Measurements from ENCODE around the gene KRT33B.
"Not testable (repeated sequence)": the region's sequence is repeated elsewhere in the genome, so short reads cannot be mapped to it uniquely, and the experiment has no call there.

Gene KRT33B

DNA sequence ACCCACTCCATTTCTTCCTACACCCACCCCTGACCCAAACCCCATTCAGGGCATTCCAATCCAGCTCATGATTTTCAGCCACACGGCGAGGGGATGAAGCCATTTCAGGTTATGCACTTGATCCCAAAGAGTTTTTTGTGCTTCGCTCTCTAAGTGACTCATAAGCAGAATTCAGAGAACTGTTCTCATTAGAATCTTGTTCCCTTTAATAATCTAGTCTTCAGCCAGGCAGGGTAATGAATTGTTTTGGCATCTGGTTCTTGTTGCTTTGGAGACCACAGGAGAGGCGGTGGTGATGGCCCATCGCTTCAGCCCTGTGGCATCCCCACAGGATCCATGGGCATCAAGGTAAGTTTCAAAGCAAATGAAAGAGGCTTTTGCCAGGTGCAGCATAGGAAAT lies 32.5 kb upstream of the KRT33B start:
- TF ChIP-seq TCF4 (CRISPR knock-in tag; IDR thresholded peaks at IDR 0.05; ENCODE audit: borderline replicate concordance): no peak
- no peak for ATAC-seq

DNA sequence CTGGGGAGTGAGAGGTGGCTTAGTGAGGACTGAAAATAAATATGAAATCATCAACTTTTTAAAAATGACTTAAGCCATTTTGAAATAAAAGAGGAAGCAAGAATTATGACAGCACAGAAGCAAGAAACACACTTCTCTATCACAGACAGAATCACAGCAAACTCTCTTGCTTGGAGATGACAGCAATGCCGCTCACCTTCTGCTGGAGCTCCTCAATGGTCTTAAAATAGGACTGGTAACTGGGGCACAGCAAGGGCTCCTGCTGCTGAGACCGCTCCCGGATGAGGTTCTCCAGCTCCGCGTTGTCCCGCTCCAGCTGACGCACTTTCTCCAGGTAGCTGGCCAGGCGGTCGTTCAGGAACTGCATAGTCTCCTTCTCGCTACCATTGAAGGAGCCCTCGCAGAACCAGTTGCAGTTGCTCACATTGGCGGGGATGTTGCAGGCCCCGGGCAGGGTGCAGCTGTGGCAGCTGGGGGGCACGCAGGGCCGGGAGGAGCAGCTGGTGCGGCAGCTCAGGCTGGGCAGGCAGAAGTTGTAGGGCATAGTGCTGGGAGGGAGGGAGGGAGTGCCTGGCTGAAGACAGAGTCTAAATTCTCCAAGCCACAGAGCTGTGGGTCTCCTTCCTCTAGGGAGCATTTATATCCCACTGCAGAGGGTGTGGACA lies 27.5 kb upstream of the KRT33B start, which contains the start of gene KRT31:
Gene KRT31, minus strand, starts transcription at position 613 of the 665 bp plus-strand sequence. Its CDS starts 69 bp downstream, at position 544.
- ATAC-seq: no peak
- TF ChIP-seq ISL1 (CRISPR knock-in tag; IDR thresholded peaks at IDR 0.05) (no peak), OSR1 (CRISPR knock-in tag; IDR thresholded peaks at IDR 0.05) (no peak), ZFP30 (CRISPR knock-in tag; IDR thresholded peaks at IDR 0.05) (no peak)
- TF ChIP-seq, protein P1, sequence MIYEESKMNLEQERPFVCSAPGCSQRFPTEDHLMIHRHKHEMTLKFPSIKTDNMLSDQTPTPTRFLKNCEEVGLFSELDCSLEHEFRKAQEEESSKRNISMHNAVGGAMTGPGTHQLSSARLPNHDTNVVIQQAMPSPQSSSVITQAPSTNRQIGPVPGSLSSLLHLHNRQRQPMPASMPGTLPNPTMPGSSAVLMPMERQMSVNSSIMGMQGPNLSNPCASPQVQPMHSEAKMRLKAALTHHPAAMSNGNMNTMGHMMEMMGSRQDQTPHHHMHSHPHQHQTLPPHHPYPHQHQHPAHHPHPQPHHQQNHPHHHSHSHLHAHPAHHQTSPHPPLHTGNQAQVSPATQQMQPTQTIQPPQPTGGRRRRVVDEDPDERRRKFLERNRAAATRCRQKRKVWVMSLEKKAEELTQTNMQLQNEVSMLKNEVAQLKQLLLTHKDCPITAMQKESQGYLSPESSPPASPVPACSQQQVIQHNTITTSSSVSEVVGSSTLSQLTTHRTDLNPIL (CRISPR knock-in tag; IDR thresholded peaks at IDR 0.05; ENCODE audit: low read depth): no peak
- TF ChIP-seq, protein P2, sequence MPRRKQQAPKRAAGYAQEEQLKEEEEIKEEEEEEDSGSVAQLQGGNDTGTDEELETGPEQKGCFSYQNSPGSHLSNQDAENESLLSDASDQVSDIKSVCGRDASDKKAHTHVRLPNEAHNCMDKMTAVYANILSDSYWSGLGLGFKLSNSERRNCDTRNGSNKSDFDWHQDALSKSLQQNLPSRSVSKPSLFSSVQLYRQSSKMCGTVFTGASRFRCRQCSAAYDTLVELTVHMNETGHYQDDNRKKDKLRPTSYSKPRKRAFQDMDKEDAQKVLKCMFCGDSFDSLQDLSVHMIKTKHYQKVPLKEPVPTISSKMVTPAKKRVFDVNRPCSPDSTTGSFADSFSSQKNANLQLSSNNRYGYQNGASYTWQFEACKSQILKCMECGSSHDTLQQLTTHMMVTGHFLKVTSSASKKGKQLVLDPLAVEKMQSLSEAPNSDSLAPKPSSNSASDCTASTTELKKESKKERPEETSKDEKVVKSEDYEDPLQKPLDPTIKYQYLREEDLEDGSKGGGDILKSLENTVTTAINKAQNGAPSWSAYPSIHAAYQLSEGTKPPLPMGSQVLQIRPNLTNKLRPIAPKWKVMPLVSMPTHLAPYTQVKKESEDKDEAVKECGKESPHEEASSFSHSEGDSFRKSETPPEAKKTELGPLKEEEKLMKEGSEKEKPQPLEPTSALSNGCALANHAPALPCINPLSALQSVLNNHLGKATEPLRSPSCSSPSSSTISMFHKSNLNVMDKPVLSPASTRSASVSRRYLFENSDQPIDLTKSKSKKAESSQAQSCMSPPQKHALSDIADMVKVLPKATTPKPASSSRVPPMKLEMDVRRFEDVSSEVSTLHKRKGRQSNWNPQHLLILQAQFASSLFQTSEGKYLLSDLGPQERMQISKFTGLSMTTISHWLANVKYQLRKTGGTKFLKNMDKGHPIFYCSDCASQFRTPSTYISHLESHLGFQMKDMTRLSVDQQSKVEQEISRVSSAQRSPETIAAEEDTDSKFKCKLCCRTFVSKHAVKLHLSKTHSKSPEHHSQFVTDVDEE (CRISPR knock-in tag; IDR thresholded peaks at IDR 0.05): no peak

DNA sequence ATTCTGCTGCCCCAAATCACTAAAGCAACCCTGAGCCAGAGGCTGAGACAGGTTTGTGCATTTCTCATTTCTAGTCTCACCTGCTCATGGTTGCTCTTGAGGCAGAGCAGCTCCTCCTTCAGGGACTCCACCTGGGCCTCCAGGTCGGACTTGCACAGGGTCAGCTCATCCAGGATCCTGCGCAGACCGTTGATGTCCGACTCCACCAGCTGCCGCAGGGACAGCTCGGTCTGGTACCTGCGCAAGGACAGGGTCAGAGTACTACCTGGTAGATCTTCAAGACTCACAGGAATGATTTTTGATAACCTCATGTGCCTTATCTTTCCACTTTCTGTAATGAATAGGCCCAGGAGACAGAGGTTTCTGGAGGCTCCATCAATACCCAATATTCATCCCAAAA lies 26.7 kb upstream of the KRT33B start:
- ATAC-seq: no peak

DNA sequence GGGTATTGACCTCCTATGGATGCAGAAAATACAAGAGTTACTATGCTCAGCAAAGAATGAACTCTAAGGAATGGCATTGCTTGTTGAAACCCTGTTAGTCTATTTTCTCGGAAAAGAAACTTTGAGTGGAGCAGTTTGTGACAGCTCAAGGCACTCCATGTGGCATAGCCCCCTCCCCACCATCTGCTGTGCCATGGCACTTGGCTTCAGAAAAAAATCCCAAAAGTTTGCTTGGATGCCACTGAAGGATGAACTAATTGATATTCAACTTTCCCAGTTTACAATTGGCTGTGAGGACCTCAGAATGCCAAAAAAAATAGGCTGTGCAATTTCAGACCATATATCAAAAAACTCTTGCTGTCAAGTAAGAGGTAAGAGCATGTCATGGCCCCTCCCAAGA lies 26.0 kb upstream of the KRT33B start:
- ATAC-seq: no peak
- TF ChIP-seq, protein P3, sequence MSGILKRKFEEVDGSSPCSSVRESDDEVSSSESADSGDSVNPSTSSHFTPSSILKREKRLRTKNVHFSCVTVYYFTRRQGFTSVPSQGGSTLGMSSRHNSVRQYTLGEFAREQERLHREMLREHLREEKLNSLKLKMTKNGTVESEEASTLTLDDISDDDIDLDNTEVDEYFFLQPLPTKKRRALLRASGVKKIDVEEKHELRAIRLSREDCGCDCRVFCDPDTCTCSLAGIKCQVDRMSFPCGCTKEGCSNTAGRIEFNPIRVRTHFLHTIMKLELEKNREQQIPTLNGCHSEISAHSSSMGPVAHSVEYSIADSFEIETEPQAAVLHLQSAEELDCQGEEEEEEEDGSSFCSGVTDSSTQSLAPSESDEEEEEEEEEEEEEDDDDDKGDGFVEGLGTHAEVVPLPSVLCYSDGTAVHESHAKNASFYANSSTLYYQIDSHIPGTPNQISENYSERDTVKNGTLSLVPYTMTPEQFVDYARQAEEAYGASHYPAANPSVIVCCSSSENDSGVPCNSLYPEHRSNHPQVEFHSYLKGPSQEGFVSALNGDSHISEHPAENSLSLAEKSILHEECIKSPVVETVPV (CRISPR knock-in tag; IDR thresholded peaks at IDR 0.05): no peak
- TF ChIP-seq, protein P4, sequence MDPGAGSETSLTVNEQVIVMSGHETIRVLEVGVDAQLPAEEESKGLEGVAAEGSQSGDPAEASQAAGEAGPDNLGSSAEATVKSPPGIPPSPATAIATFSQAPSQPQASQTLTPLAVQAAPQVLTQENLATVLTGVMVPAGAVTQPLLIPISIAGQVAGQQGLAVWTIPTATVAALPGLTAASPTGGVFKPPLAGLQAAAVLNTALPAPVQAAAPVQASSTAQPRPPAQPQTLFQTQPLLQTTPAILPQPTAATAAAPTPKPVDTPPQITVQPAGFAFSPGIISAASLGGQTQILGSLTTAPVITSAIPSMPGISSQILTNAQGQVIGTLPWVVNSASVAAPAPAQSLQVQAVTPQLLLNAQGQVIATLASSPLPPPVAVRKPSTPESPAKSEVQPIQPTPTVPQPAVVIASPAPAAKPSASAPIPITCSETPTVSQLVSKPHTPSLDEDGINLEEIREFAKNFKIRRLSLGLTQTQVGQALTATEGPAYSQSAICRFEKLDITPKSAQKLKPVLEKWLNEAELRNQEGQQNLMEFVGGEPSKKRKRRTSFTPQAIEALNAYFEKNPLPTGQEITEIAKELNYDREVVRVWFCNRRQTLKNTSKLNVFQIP (CRISPR knock-in tag; IDR thresholded peaks at IDR 0.05; ENCODE audit: borderline replicate concordance, low read depth): no peak
- no peak for TF ChIP-seq GLIS3 (CRISPR knock-in tag; IDR thresholded peaks at IDR 0.05)
- TF ChIP-seq TOX (CRISPR knock-in tag; IDR thresholded peaks at IDR 0.05; ENCODE audit: borderline replicate concordance): no peak

More for the DNA sequence above, 26.7 kb upstream of the KRT33B start:
- TF ChIP-seq, protein P4 (CRISPR knock-in tag; IDR thresholded peaks at IDR 0.05; ENCODE audit: borderline replicate concordance, low read depth): no peak
- TF ChIP-seq CSDC2 (CRISPR knock-in tag; IDR thresholded peaks at IDR 0.05): no peak
- no peak for TF ChIP-seq ZFP30 (CRISPR knock-in tag; IDR thresholded peaks at IDR 0.05)
- TF ChIP-seq, protein P1 (CRISPR knock-in tag; IDR thresholded peaks at IDR 0.05; ENCODE audit: low read depth): no peak
- TF ChIP-seq ZNF8 (CRISPR knock-in tag; IDR thresholded peaks at IDR 0.05): no peak
- no peak for TF ChIP-seq ZFP3 (CRISPR knock-in tag; IDR thresholded peaks at IDR 0.05)
- no peak for TF ChIP-seq ZNF565 (CRISPR knock-in tag; conservative IDR thresholded peaks at IDR 0.05; ENCODE audit: low read depth)
- no peak for TF ChIP-seq PPARA (CRISPR knock-in tag; IDR thresholded peaks at IDR 0.05; ENCODE audit: borderline replicate concordance)
- TF ChIP-seq ZC3H10 (CRISPR knock-in tag; IDR thresholded peaks at IDR 0.05): no peak
- TF ChIP-seq OSR1 (CRISPR knock-in tag; IDR thresholded peaks at IDR 0.05): no peak
- TF ChIP-seq ISL1 (CRISPR knock-in tag; IDR thresholded peaks at IDR 0.05): no peak
- no peak for TF ChIP-seq TOX (CRISPR knock-in tag; IDR thresholded peaks at IDR 0.05; ENCODE audit: borderline replicate concordance)
- no peak for TF ChIP-seq SNAI2 (CRISPR knock-in tag; IDR thresholded peaks at IDR 0.05)
- TF ChIP-seq BACH2 (CRISPR knock-in tag; IDR thresholded peaks at IDR 0.05; ENCODE audit: borderline replicate concordance): no peak
- TF ChIP-seq ZNF70 (CRISPR knock-in tag; IDR thresholded peaks at IDR 0.05): no peak
- TF ChIP-seq, protein P3 (CRISPR knock-in tag; IDR thresholded peaks at IDR 0.05): no peak
- no peak for TF ChIP-seq RARB (CRISPR knock-in tag; IDR thresholded peaks at IDR 0.05)
- no peak for TF ChIP-seq TCF4 (CRISPR knock-in tag; IDR thresholded peaks at IDR 0.05; ENCODE audit: borderline replicate concordance)

DNA sequence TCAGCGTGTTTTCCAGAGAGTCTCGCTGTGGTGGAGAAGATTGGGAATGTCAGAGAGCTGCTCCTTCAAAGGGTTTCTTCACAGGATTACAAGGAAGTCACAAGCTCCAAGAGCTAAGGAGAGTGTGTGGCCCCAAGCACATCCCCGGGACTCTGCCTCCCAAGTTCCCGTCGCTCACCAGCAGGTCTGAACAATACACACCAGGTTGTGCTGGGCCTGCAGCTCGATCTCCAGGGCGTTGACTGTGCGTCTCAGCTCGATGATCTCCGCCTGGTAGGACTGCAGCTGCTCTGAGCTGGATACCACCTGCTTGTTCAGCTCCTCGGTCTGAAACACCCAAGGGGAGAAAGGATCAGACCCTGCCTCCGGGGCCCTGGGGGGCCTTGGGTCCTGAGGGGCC lies 25.4 kb upstream of the KRT33B start:
- not testable (repeated sequence) for ATAC-seq

Data from SK-N-SH treated with all-trans-retinoic acid at 6 μM for 48 hours (cell line).